ENCODE data around the gene GFI1B. TPM values are rescaled to one million over a fixed set of nuclear protein-coding genes. Genes with fewer than 3 reads are reported as not detected.
"Not testable (repeated sequence)": the region's sequence is repeated elsewhere in the genome, so short reads cannot be mapped to it uniquely, and the experiment has no call there.

Gene GFI1B
- total and polyA plus RNA-seq, 4 experiments from 2014 or later = not detected

GRCh38 chr9:132965478-132965877 lies 13.0 kb upstream of the GFI1B start:
- Histone ChIP-seq H3K4me1 (ENCODE audit: insufficient read depth, low read length) (no peaks in the 10 kb centered on the region), H3K4me3 (ENCODE audit: low read length in 2 of 2) (no peak overlapping the region), H3K36me3 (ENCODE audit: insufficient read depth, low read length) (no peaks in the 10 kb centered on the region), H3K27me3 (ENCODE audit: insufficient read depth, low read length) (no peaks in the 10 kb centered on the region), H3K9me3 (ENCODE audit: control insufficient read depth in 1 of 2, low read length in 2 of 2) (no peaks in the 10 kb centered on the region), H3K27ac (ENCODE audit: low read depth, low read length) (no peak overlapping the region)
- Mint-ChIP-seq H3K36me3 (no peaks in the 10 kb centered on the region), H3K4me3 (no peak overlapping the region), H3K9me3 (no peaks in the 10 kb centered on the region), H3K27ac (no peak overlapping the region), H3K27me3 (peaks cover 7 to 8% of the 10 kb centered on the region in 2 donors), H3K4me1 (no peaks in the 10 kb centered on the region)
- no peak for DNase-seq
- ChIA-PET POLR2A (ENCODE audit: partially characterized antibody) (no interaction called here), CTCF (ENCODE audit: partially characterized antibody) (no interaction called here)
- intact Hi-C loops (cut with micrococcal nuclease) = no loop called here

- H3K36me3 ChIP-seq (ENCODE audit: insufficient read depth, low read length); H3K4me1 Mint-ChIP-seq; H3K4me3 Mint-ChIP-seq; H3K9me3 Mint-ChIP-seq; H3K27me3 Mint-ChIP-seq; H3K27me3 ChIP-seq (ENCODE audit: insufficient read depth, low read length); CTCF ChIA-PET (ENCODE audit: partially characterized antibody); H3K27ac ChIP-seq (ENCODE audit: low read depth, low read length); H3K9me3 ChIP-seq (ENCODE audit: control insufficient read depth in 1 of 2, low read length in 2 of 2); H3K27ac Mint-ChIP-seq; H3K4me3 ChIP-seq (ENCODE audit: low read length in 2 of 2); H3K4me1 ChIP-seq (ENCODE audit: insufficient read depth, low read length); intact Hi-C loops (cut with micrococcal nuclease); DNase-seq; POLR2A ChIA-PET (ENCODE audit: partially characterized antibody); H3K36me3 Mint-ChIP-seq: not testable (repeated sequence)
Observed at GRCh38 chr9:132967908-132968307, 10.6 kb upstream of the GFI1B start.

GRCh38 chr9:132969783-132970182 lies 8.7 kb upstream of the GFI1B start:
- Mint-ChIP-seq H3K4me3 (no peak overlapping the region), H3K9me3 (no peaks in the 10 kb centered on the region), H3K27ac (no peak overlapping the region), H3K36me3 (no peaks in the 10 kb centered on the region), H3K27me3 (peaks cover 5 to 6% of the 10 kb centered on the region in 2 donors), H3K4me1 (peaks cover 0 to 6% (median 3%) of the 10 kb centered on the region in 4 donors)
- intact Hi-C loops (cut with micrococcal nuclease) = loop anchor here (5.0 kb wide), 2 partner anchors 462 to 557 kb away; partner anchors contain the start of gene CFAP77
- H3K27ac ChIP-seq (ENCODE audit: low read depth, low read length) = no peak overlapping the region
- no peaks in the 10 kb centered on the region for H3K27me3 ChIP-seq (ENCODE audit: insufficient read depth, low read length)
- no peaks in the 10 kb centered on the region for H3K36me3 ChIP-seq (ENCODE audit: insufficient read depth, low read length)
- no peaks in the 10 kb centered on the region for H3K9me3 ChIP-seq (ENCODE audit: control insufficient read depth in 1 of 2, low read length in 2 of 2)
- no peaks in the 10 kb centered on the region for H3K4me1 ChIP-seq (ENCODE audit: insufficient read depth, low read length)
- H3K4me3 ChIP-seq (ENCODE audit: low read length in 2 of 2) = no peak overlapping the region
- ChIA-PET POLR2A (ENCODE audit: partially characterized antibody) (no interaction called here), CTCF (ENCODE audit: partially characterized antibody) (no interaction called here)
- DNase-seq = no peak

- Histone ChIP-seq H3K4me1 (ENCODE audit: insufficient read depth, low read length) (no peaks in the 10 kb centered on the region), H3K27ac (ENCODE audit: low read depth, low read length) (no peak overlapping the region), H3K36me3 (ENCODE audit: insufficient read depth, low read length) (no peaks in the 10 kb centered on the region), H3K4me3 (ENCODE audit: low read length in 2 of 2) (no peak overlapping the region), H3K9me3 (ENCODE audit: control insufficient read depth in 1 of 2, low read length in 2 of 2) (no peaks in the 10 kb centered on the region), H3K27me3 (ENCODE audit: insufficient read depth, low read length) (no peaks in the 10 kb centered on the region)
- Mint-ChIP-seq H3K27ac (no peak overlapping the region), H3K4me1 (peaks cover 0 to 6% (median 3%) of the 10 kb centered on the region in 4 donors), H3K4me3 (no peak overlapping the region), H3K36me3 (no peaks in the 10 kb centered on the region), H3K9me3 (no peaks in the 10 kb centered on the region), H3K27me3 (peaks cover 11 to 12% of the 10 kb centered on the region in 2 donors)
- intact Hi-C loops (cut with micrococcal nuclease) = loop anchor here (5.0 kb wide), 2 partner anchors 463 to 558 kb away; partner anchors contain the start of gene CFAP77
- ChIA-PET CTCF (ENCODE audit: partially characterized antibody) (interaction anchor here (3.9 kb wide), 1 partner anchor 68 kb away, joined by 29 read pairs; no protein-coding TSS in a partner anchor), POLR2A (ENCODE audit: partially characterized antibody) (no interaction called here)
- no peak for DNase-seq
Observed at GRCh38 chr9:132970324-132971062, 8.0 kb upstream of the GFI1B start.

GRCh38 chr9:132973166-132973565 lies 5.3 kb upstream of the GFI1B start:
- H3K27me3 Mint-ChIP-seq = peaks cover 12 to 21% of the 10 kb centered on the region in 2 donors
- no peak overlapping the region for H3K4me3 Mint-ChIP-seq
- Histone ChIP-seq H3K4me1 (ENCODE audit: insufficient read depth, low read length) (peaks cover 5% of the 10 kb centered on the region), H3K4me3 (ENCODE audit: low read length in 2 of 2) (no peak overlapping the region), H3K27ac (ENCODE audit: low read depth, low read length) (no peak overlapping the region), H3K36me3 (ENCODE audit: insufficient read depth, low read length) (no peaks in the 10 kb centered on the region), H3K9me3 (ENCODE audit: control insufficient read depth in 1 of 2, low read length in 2 of 2) (no peaks in the 10 kb centered on the region), H3K27me3 (ENCODE audit: insufficient read depth, low read length) (no peaks in the 10 kb centered on the region)
- no peaks in the 10 kb centered on the region for H3K36me3 Mint-ChIP-seq
- no peaks in the 10 kb centered on the region for H3K9me3 Mint-ChIP-seq
- no peak for DNase-seq
- ChIA-PET POLR2A (ENCODE audit: partially characterized antibody) (no interaction called here), CTCF (ENCODE audit: partially characterized antibody) (interaction anchor here (0.5 to 3.9 kb wide), 10 partner anchors 12 to 556 kb away, joined by 3 to 29 read pairs (median 3); partner anchors contain the start of genes DDX31 and GTF3C4)
- H3K4me1 Mint-ChIP-seq = peaks cover 0 to 6% (median 3%) of the 10 kb centered on the region in 4 donors
- intact Hi-C loops (cut with micrococcal nuclease) = loop anchor here (5.0 kb wide), 2 partner anchors 466 to 561 kb away; partner anchors contain the start of gene CFAP77
- H3K27ac Mint-ChIP-seq = no peak overlapping the region

GRCh38 chr9:132973713-132974112 lies 4.8 kb upstream of the GFI1B start:
- CTCF ChIA-PET (ENCODE audit: partially characterized antibody) = interaction anchor here (0.8 to 3.9 kb wide), 6 partner anchors 49 to 328 kb away, joined by 3 to 29 read pairs (median 4); no protein-coding TSS in a partner anchor
- H3K27me3 Mint-ChIP-seq = peaks cover 15 to 25% of the 10 kb centered on the region in 2 donors

GRCh38 chr9:132975961-132976360 lies 2.5 kb upstream of the GFI1B start:
- ChIA-PET POLR2A (ENCODE audit: partially characterized antibody) (no interaction called here), CTCF (ENCODE audit: partially characterized antibody) (no interaction called here)
- H3K4me1 Mint-ChIP-seq = peaks cover 5 to 11% (median 8%) of the 10 kb centered on the region in 4 donors
- DNase-seq = no peak
- no peaks in the 10 kb centered on the region for H3K9me3 Mint-ChIP-seq
- no peak overlapping the region for H3K4me3 Mint-ChIP-seq
- no peaks in the 10 kb centered on the region for H3K36me3 ChIP-seq (ENCODE audit: insufficient read depth, low read length)
- intact Hi-C loops (cut with micrococcal nuclease) = loop anchor here (2.0 to 5.0 kb wide), 2 partner anchors 171 to 206 kb away; no protein-coding TSS in a partner anchor
- peaks cover 13% of the 10 kb centered on the region for H3K4me1 ChIP-seq (ENCODE audit: insufficient read depth, low read length)
- H3K27ac ChIP-seq (ENCODE audit: low read depth, low read length) = no peak overlapping the region
- H3K27ac Mint-ChIP-seq = no peak overlapping the region
- no peak overlapping the region for H3K4me3 ChIP-seq (ENCODE audit: low read length in 2 of 2)
- H3K36me3 Mint-ChIP-seq = no peaks in the 10 kb centered on the region
- H3K27me3 Mint-ChIP-seq = peaks cover 21 to 37% of the 10 kb centered on the region in 2 donors
- no peaks in the 10 kb centered on the region for H3K9me3 ChIP-seq (ENCODE audit: control insufficient read depth in 1 of 2, low read length in 2 of 2)
- peaks cover 9% of the 10 kb centered on the region for H3K27me3 ChIP-seq (ENCODE audit: insufficient read depth, low read length)

More at GRCh38 chr9:132973713-132974112, 4.8 kb upstream of the GFI1B start:
- no peaks in the 10 kb centered on the region for H3K9me3 ChIP-seq (ENCODE audit: control insufficient read depth in 1 of 2, low read length in 2 of 2)
- POLR2A ChIA-PET (ENCODE audit: partially characterized antibody) = no interaction called here
- H3K27me3 ChIP-seq (ENCODE audit: insufficient read depth, low read length) = peaks cover 4% of the 10 kb centered on the region
- H3K36me3 ChIP-seq (ENCODE audit: insufficient read depth, low read length) = no peaks in the 10 kb centered on the region
- H3K4me1 ChIP-seq (ENCODE audit: insufficient read depth, low read length) = peaks cover 10% of the 10 kb centered on the region
- Mint-ChIP-seq H3K4me1 (peaks cover 4 to 11% (median 6%) of the 10 kb centered on the region in 4 donors), H3K27ac (no peak overlapping the region), H3K4me3 (no peak overlapping the region), H3K36me3 (no peaks in the 10 kb centered on the region), H3K9me3 (no peaks in the 10 kb centered on the region)
- H3K27ac ChIP-seq (ENCODE audit: low read depth, low read length) = no peak overlapping the region
- peak in 1 of 5 donors; percentile 9 for DNase-seq
- no peak overlapping the region for H3K4me3 ChIP-seq (ENCODE audit: low read length in 2 of 2)
- intact Hi-C loops (cut with micrococcal nuclease) = loop anchor here (5.0 kb wide), 2 partner anchors 466 to 561 kb away; partner anchors contain the start of gene CFAP77
